AG20443 (cell line): ENCODE data around the gene ZBTB32.
"Not testable (repeated sequence)": the region's sequence is repeated elsewhere in the genome, so short reads cannot be mapped to it uniquely, and the experiment has no call there.

ENCODE experiments used
- DNase-seq: peaks from one replicate; pipeline ENCODE4 v3.0.0; 2012; ENCODE audit warnings: low spot score, mixed read lengths

The ZBTB32 gene

GRCh38 chr19:35720648-35721047 is 16.3 kb downstream of the ZBTB32 start:
- no peak for DNase-seq

- DNase-seq = no peak
These were observed 17.0 kb downstream of the ZBTB32 start for GRCh38 chr19:35721374-35721773.

- DNase-seq = no peak
These were observed 18.1 kb downstream of the ZBTB32 start for GRCh38 chr19:35722461-35722860.

- DNase-seq = no peak
These were observed 18.5 kb downstream of the ZBTB32 start for GRCh38 chr19:35722897-35723296.

- no peak for DNase-seq
These were observed 19.3 kb downstream of the ZBTB32 start for GRCh38 chr19:35723671-35724070.

GRCh38 chr19:35724132-35724531 is 19.8 kb downstream of the ZBTB32 start:
- DNase-seq = not testable (repeated sequence)

- DNase-seq = no peak
These were observed 20.2 kb downstream of the ZBTB32 start for GRCh38 chr19:35724560-35724959.

- no peak for DNase-seq
These were observed 21.0 kb downstream of the ZBTB32 start for GRCh38 chr19:35725216-35725861.

- no peak for DNase-seq
These were observed 22.9 kb downstream of the ZBTB32 start for GRCh38 chr19:35727053-35727955.

- no peak for DNase-seq
These were observed 23.8 kb downstream of the ZBTB32 start for GRCh38 chr19:35727956-35728706.

GRCh38 chr19:35729021-35729420 is 24.7 kb downstream of the ZBTB32 start:
- no peak for DNase-seq

GRCh38 chr19:35729763-35730162 is 25.4 kb downstream of the ZBTB32 start:
- DNase-seq = no peak

GRCh38 chr19:35730326-35730725 is 26.0 kb downstream of the ZBTB32 start:
- no peak for DNase-seq

GRCh38 chr19:35731353-35731752 is 27.0 kb downstream of the ZBTB32 start:
- no peak for DNase-seq

- DNase-seq = no peak
These were observed 27.5 kb downstream of the ZBTB32 start for GRCh38 chr19:35731779-35732405.

- DNase-seq = no peak
These were observed 28.3 kb downstream of the ZBTB32 start for GRCh38 chr19:35732540-35733179.

- DNase-seq = no peak
These were observed 29.1 kb downstream of the ZBTB32 start for GRCh38 chr19:35733180-35734125.

GRCh38 chr19:35734273-35734672 is 29.9 kb downstream of the ZBTB32 start:
- no peak for DNase-seq

- DNase-seq = no peak
These were observed 30.5 kb downstream of the ZBTB32 start for GRCh38 chr19:35734889-35735288.
